ENCODE data around the gene HOXB2.
A peak's percentile ranks its signal among the peaks of the same experiment; 100 is the strongest.

The HOXB2 gene

DNA sequence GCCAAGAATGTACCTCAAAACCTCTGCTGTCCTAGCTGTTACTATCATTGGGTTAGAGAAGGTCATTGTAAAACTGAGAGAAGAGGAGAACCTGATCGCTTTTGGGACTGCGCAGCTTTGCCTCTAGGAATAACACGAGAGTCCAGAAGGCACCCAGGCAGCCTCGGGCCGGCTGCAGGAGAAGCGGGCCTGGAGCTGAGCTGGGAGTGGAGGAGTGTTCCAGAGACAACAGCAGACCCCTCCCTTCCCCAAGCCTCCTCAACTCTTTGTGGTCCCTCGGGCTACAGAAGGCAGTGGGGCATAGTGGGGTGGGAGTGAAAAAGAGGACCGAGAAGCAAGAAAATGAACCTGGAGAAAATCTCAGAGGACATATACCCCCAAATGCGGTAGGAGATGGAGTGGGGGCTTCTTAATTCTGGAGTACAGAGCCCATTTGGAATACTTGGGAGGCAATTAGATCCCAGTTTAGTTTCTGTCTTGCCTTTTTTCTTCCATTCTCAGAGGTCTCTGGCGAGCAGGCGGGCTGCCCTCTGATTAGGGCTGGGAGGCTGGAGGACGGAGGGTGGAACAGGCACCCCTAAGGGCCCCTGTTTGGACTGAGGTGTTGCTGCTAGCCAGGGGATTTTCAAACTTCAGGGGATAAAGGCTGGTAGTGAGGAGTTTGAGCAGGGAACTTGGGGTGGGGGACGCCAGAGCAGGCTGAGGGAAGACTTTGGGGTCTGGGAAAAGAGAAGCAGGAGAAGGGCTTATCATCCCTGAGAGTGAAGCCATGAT is 13.3 kb upstream of the HOXB2 start:
- H3K79me2 ChIP-seq (ENCODE audit: low read length), result peaks cover 39% of the 10 kb centered on the region
- no peaks in the 10 kb centered on the region for H3K27me3 ChIP-seq (ENCODE audit: low read depth, low read length)

DNA sequence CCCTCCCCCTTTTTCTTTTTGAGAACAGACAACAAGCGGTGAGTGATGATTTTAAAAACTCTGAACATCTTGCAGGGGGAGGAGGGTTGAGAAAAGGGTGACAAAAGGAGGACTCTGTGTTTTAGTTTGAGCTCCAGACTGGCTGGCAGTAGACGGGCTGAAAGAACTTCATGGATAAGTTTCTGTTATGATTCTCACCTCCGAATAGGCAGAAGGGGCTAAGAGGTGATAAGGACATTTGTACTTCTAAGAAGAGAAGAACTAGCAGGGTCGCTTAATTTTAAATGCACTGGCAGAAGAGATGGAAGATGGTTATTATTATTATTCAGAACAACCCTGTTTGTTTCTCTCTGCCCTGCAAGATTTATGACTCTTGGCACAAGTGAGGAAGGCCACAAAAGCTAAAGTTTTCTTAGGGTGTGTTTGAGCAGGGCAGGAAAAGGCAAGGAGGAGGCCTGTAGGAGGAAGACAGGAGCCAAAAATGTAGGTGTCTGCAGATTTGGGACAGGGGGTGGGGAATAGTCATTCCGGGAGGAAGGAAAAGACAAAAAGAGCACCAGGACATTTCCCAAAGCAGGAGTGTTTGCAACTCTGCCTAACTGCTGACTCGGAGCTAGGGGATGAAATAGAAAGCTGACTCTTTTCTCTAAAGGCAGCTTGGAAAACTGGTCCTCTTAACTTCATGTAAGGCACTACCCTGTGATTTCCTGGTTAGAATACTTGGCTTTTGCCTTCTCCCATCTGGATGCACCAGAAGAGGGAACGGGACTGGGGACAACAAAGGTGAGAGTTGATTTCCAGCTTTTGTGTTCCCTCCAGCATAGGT is 11.9 kb upstream of the HOXB2 start:
- no peaks in the 10 kb centered on the region for H3K27me3 ChIP-seq (ENCODE audit: low read depth, low read length)
- no peak overlapping the region for H3K4me3 ChIP-seq (ENCODE audit: low read length)
- no peak for TF ChIP-seq EZH2phosphoT487 (IDR thresholded peaks at IDR 0.05; ENCODE audit: low read depth)
- TF ChIP-seq, protein P1, sequence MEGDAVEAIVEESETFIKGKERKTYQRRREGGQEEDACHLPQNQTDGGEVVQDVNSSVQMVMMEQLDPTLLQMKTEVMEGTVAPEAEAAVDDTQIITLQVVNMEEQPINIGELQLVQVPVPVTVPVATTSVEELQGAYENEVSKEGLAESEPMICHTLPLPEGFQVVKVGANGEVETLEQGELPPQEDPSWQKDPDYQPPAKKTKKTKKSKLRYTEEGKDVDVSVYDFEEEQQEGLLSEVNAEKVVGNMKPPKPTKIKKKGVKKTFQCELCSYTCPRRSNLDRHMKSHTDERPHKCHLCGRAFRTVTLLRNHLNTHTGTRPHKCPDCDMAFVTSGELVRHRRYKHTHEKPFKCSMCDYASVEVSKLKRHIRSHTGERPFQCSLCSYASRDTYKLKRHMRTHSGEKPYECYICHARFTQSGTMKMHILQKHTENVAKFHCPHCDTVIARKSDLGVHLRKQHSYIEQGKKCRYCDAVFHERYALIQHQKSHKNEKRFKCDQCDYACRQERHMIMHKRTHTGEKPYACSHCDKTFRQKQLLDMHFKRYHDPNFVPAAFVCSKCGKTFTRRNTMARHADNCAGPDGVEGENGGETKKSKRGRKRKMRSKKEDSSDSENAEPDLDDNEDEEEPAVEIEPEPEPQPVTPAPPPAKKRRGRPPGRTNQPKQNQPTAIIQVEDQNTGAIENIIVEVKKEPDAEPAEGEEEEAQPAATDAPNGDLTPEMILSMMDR (IDR thresholded peaks at IDR 0.05; ENCODE audit: low read depth, low read length), result no peak
- no peaks in the 10 kb centered on the region for H4K20me1 ChIP-seq (ENCODE audit: insufficient read depth, low read length)
- peak overlapping the region; percentile 48; the same call in 1 of the 2 replicates for H3K9ac ChIP-seq (ENCODE audit: low read length)
- peak overlapping the region; percentile 32 for H3K4me2 ChIP-seq (ENCODE audit: low read length)
- no peak overlapping the region; the same call in 1 of the 2 replicates for H3K27ac ChIP-seq (ENCODE audit: low read length)
- H3K36me3 ChIP-seq (replicated peaks; ENCODE audit: low read depth, low read length), result peaks cover 13% of the 10 kb centered on the region
- H3K79me2 ChIP-seq (ENCODE audit: low read length), result peaks cover 36% of the 10 kb centered on the region
- no peaks in the 10 kb centered on the region for H3K9me3 ChIP-seq (ENCODE audit: insufficient read depth, low read length)
- peaks cover 49% of the 10 kb centered on the region for H3K4me1 ChIP-seq (ENCODE audit: low read length)
- no peak overlapping the region for H2AFZ ChIP-seq (ENCODE audit: low read depth, low read length)

More for the DNA sequence above, 13.3 kb upstream of the HOXB2 start:
- Histone ChIP-seq H3K9ac (ENCODE audit: low read length) (no peak overlapping the region), H3K27ac (ENCODE audit: low read length) (no peak overlapping the region), H3K4me1 (ENCODE audit: low read length) (peaks cover 51% of the 10 kb centered on the region), H3K36me3 (replicated peaks; ENCODE audit: low read depth, low read length) (peaks cover 16% of the 10 kb centered on the region), H2AFZ (ENCODE audit: low read depth, low read length) (no peak overlapping the region), H3K4me3 (ENCODE audit: low read length) (no peak overlapping the region), H4K20me1 (ENCODE audit: insufficient read depth, low read length) (no peaks in the 10 kb centered on the region), H3K4me2 (ENCODE audit: low read length) (no peak overlapping the region), H3K9me3 (ENCODE audit: insufficient read depth, low read length) (no peaks in the 10 kb centered on the region)
- TF ChIP-seq, protein P1 (IDR thresholded peaks at IDR 0.05; ENCODE audit: low read depth, low read length), result no peak
- TF ChIP-seq EZH2phosphoT487 (IDR thresholded peaks at IDR 0.05; ENCODE audit: low read depth), result no peak

DNA sequence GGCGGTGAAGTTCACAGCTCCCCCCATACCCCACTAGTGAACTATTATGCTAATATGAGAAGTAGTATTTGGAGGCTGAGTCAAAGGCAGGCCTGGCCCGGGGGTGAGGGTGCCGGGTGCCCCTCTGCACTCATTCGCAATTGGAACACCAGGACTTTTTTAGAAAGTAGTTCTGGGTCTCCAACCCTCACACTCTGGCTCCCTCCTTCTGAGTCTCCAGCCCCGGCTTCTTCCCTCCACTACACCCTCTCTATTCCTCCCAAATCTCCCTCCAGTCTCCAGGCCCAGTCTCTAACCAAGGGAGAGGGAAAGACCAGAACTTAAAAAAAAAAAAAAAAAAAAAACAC is 11.3 kb upstream of the HOXB2 start:
- no peak overlapping the region for H2AFZ ChIP-seq (ENCODE audit: low read depth, low read length)
- H3K9ac ChIP-seq (ENCODE audit: low read length), result peak overlapping the region; percentile 48; the same call in 1 of the 2 replicates
- peak overlapping the region; percentile 63 for H3K4me3 ChIP-seq (ENCODE audit: low read length)
- no peaks in the 10 kb centered on the region for H3K9me3 ChIP-seq (ENCODE audit: insufficient read depth, low read length)
- no peak overlapping the region for H3K27ac ChIP-seq (ENCODE audit: low read length)
- peaks cover 47% of the 10 kb centered on the region for H3K4me1 ChIP-seq (ENCODE audit: low read length)
- H3K79me2 ChIP-seq (ENCODE audit: low read length), result peaks cover 34% of the 10 kb centered on the region
- peaks cover 13% of the 10 kb centered on the region for H3K36me3 ChIP-seq (replicated peaks; ENCODE audit: low read depth, low read length)
- H3K4me2 ChIP-seq (ENCODE audit: low read length), result peak overlapping the region; percentile 32
- TF ChIP-seq, protein P1 (IDR thresholded peaks at IDR 0.05; ENCODE audit: low read depth, low read length), result no peak
- TF ChIP-seq EZH2phosphoT487 (IDR thresholded peaks at IDR 0.05; ENCODE audit: low read depth), result no peak
- no peaks in the 10 kb centered on the region for H3K27me3 ChIP-seq (ENCODE audit: low read depth, low read length)
- H4K20me1 ChIP-seq (ENCODE audit: insufficient read depth, low read length), result no peaks in the 10 kb centered on the region

Data from OCI-LY3 (cell line).